KMS-11 (cell line): ENCODE results near the gene TRH.

ENCODE experiments used
- H2AFZ ChIP-seq: fragments of 200-600 bp; sonication (generic); 2 replicates; pipeline ENCODE4 v1.6.1; 2016; ENCODE audit warnings: antibody characterized with exemption, mixed run types, low read depth
- H3K27ac ChIP-seq: fragments of 200-600 bp; sonication (generic); 2 replicates; pipeline ENCODE4 v1.6.1; 2016; ENCODE audit warnings: mild to moderate bottlenecking, mixed run types
- H3K27me3 ChIP-seq: fragments of 200-600 bp; sonication (generic); 2 replicates; pipeline ENCODE4 v1.6.1; 2017; ENCODE audit warnings: mild to moderate bottlenecking, low read depth, mixed run types, moderate library complexity; ENCODE audit not compliant: insufficient read depth
- H3K36me3 ChIP-seq: fragments of 200-600 bp; sonication (generic); 2 replicates; pipeline ENCODE4 v1.6.1; 2017; ENCODE audit warnings: mild to moderate bottlenecking, mixed run types; ENCODE audit not compliant: insufficient read depth
- H3K4me1 ChIP-seq: fragments of 200-600 bp; sonication (generic); 2 replicates; pipeline ENCODE4 v1.6.1; 2016; ENCODE audit warnings: mild to moderate bottlenecking, low read depth, mixed run types; ENCODE audit not compliant: poor library complexity, severe bottlenecking
- H3K4me2 ChIP-seq: fragments of 200-600 bp; sonication (generic); 2 replicates; pipeline ENCODE4 v1.7.0; 2016; ENCODE audit warnings: mild to moderate bottlenecking, mixed run types
- H3K4me3 ChIP-seq: fragments of 200-600 bp; sonication (generic); IDR thresholded peaks from 2 replicates; pipeline ENCODE4 v1.6.1; 2017; ENCODE audit warnings: low read depth, low read length, mixed read lengths; ENCODE audit not compliant: insufficient read depth
- H3K79me2 ChIP-seq: fragments of 200-600 bp; sonication (generic); 2 replicates; pipeline ENCODE4 v1.6.1; 2016; ENCODE audit warnings: low read depth, mixed run types; ENCODE audit not compliant: insufficient read depth
- H3K9ac ChIP-seq: fragments of 200-600 bp; sonication (generic); 2 replicates; pipeline ENCODE4 v1.6.1; 2016; ENCODE audit warnings: mild to moderate bottlenecking, mixed run types
- H4K20me1 ChIP-seq: fragments of 200-600 bp; sonication (generic); 2 replicates; pipeline ENCODE4 v1.6.1; 2016; ENCODE audit warnings: mild to moderate bottlenecking, mixed run types; ENCODE audit not compliant: insufficient read depth
- CTCF ChIP-seq: fragments of 200-600 bp; sonication (generic); conservative IDR thresholded peaks from 2 replicates; pipeline ENCODE4 v1.6.1; 2017; ENCODE audit warnings: low read depth, mild to moderate bottlenecking, antibody characterized with exemption, low read length, moderate library complexity, mixed read lengths

The TRH gene, protein sequence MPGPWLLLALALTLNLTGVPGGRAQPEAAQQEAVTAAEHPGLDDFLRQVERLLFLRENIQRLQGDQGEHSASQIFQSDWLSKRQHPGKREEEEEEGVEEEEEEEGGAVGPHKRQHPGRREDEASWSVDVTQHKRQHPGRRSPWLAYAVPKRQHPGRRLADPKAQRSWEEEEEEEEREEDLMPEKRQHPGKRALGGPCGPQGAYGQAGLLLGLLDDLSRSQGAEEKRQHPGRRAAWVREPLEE

DNA sequence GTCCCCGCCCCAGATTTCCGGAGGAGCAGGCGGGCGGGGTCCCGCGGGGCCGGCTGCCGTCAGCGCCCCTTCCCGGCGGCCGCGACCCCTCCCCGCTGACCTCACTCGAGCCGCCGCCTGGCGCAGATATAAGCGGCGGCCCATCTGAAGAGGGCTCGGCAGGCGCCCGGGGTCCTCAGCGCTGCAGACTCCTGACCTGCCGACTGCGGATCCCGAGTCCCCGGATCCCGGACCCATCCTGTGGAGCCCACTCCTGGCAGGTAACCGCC is at the start of gene TRH:
Gene TRH, plus strand, starts transcription at position 157 of the 269 bp plus-strand sequence. CDS start 1,097 bp downstream, outside the sequence.
- TF ChIP-seq CTCF, result no peak
- Histone ChIP-seq H3K27me3 (no peaks in the 10 kb centered on the region), H3K27ac (no peak within 1 kb of the TSS), H3K4me2 (no peak within 1 kb of the TSS), H4K20me1 (no peaks in the 10 kb centered on the region), H3K36me3 (no peaks in the 10 kb centered on the region), H3K4me1 (no peaks in the 10 kb centered on the region), H3K79me2 (no peaks in the 10 kb centered on the region), H2AFZ (no peak within 1 kb of the TSS), H3K4me3 (no peak within 1 kb of the TSS), H3K9ac (no peak within 1 kb of the TSS)

DNA sequence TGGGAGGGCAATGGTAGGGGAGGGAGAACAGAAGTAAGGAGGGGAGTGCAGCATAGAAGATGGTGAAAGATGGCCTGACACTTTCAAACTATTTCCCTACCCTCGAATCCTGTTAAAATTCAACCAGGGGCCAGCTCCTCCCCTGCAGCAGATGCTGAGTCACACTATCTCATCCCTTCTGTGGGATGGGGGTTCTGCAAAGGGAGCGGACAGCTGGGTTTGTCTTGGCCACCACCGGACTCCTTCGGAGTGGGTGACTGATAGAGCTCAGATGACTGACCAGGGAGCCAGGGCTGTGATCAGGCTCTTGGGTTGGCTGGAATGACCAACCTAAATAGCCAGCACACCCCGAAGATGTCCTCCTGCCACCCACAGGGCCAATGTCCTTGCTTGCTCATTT is 47.4 kb upstream of the TRH start:
- Histone ChIP-seq H3K4me1 (no peaks in the 10 kb centered on the region), H4K20me1 (no peaks in the 10 kb centered on the region), H3K79me2 (no peaks in the 10 kb centered on the region), H3K4me2 (no peak overlapping the region), H3K9ac (no peak overlapping the region), H3K4me3 (no peak overlapping the region), H3K36me3 (no peaks in the 10 kb centered on the region), H2AFZ (no peak overlapping the region), H3K27ac (no peak overlapping the region), H3K27me3 (no peaks in the 10 kb centered on the region)
- TF ChIP-seq CTCF, result no peak

GRCh38 chr3:129929383-129929782 is 45.1 kb upstream of the TRH start:
- no peak overlapping the region for H3K27ac ChIP-seq
- H3K9ac ChIP-seq, result no peak overlapping the region
- H3K27me3 ChIP-seq, result no peaks in the 10 kb centered on the region
- no peak overlapping the region for H2AFZ ChIP-seq
- no peak overlapping the region for H3K4me3 ChIP-seq
- H3K79me2 ChIP-seq, result no peaks in the 10 kb centered on the region
- H4K20me1 ChIP-seq, result no peaks in the 10 kb centered on the region
- no peak for TF ChIP-seq CTCF
- no peaks in the 10 kb centered on the region for H3K36me3 ChIP-seq
- no peaks in the 10 kb centered on the region for H3K4me1 ChIP-seq
- no peak overlapping the region for H3K4me2 ChIP-seq

- no peaks in the 10 kb centered on the region for H3K36me3 ChIP-seq
- H3K79me2 ChIP-seq, result no peaks in the 10 kb centered on the region
- H3K27ac ChIP-seq, result no peak overlapping the region
- H3K4me2 ChIP-seq, result no peak overlapping the region
- H4K20me1 ChIP-seq, result no peaks in the 10 kb centered on the region
- H3K9ac ChIP-seq, result no peak overlapping the region
- no peaks in the 10 kb centered on the region for H3K4me1 ChIP-seq
- no peak overlapping the region for H2AFZ ChIP-seq
- no peak for TF ChIP-seq CTCF
- no peak overlapping the region for H3K4me3 ChIP-seq
- H3K27me3 ChIP-seq, result no peaks in the 10 kb centered on the region
Measured at GRCh38 chr3:129933471-129933870, 41.0 kb upstream of the TRH start.
